Fibroblast of the aortic adventitia (primary cell): Measurements from ENCODE around the gene SFXN2. TPM values are rescaled to one million over a fixed set of nuclear protein-coding genes. Genes with fewer than 3 reads are reported as not detected.

Experiments
- DNase-seq: peaks from one replicate; pipeline ENCODE4 v3.0.0-alpha.2; 2010; ENCODE audit warnings: low read depth
- H3K4me3 ChIP-seq: 2 replicates; pipeline ENCODE4 v1.5.1; 2011; ENCODE audit warnings: low read depth, mild to moderate bottlenecking, control low read depth, low read length, moderate library complexity
- CTCF ChIP-seq: IDR thresholded peaks from 2 replicates; pipeline ENCODE4 v1.5.1; 2011; ENCODE audit warnings: mild to moderate bottlenecking, low read length, control low read depth, inconsistent platforms; ENCODE audit not compliant: insufficient read depth
- total RNA-seq: library from RNA; depleted of rRNA; stranded (reverse); fragments of >200 nt; gene quantifications from 2 replicates; pipeline ENCODE4 v1.2.3, GENCODE V29; 2012; ENCODE audit warnings: low replicate concordance

The SFXN2 gene
- total RNA-seq, 1 donor, result 3.8 TPM

GRCh38 chr10:102676534-102677315 lies 37.7 kb upstream of the SFXN2 start:
- H3K4me3 ChIP-seq, result no peak overlapping the region
- DNase-seq, result no peak
- TF ChIP-seq CTCF, result no peak

DNA sequence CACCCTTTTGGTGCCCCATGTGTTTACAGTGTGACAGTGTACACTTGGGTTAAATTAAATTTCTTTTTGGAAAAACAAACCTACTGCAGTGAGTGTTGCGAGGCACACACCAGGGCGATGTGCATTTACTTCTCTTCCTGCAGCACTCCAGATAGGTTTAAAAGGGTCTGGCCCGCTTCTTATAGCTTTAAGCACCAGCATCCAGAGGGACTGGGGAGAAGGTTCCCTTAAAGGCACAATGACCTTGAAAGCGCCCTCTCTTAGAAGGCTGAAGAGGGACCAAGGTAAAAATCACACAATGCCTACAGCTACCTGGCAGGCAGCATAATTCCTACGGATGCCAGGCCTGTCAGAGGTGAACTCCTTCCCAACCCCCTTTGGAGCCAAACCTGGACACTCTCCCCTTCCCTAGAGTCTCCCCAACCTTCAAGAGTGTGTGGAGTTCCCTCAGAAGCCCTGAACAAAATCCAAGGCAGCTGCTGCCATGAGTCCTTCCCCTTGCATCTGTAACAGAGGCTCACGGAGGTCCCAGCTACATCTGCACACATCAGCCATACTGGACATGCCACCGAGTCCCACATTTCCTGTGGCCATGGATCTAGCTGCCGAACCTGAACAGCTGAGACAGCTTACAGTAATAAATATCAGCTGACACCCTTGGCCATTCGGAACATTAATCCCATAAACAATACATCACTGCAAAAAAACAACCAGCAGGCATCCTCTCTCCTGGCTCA lies 36.9 kb upstream of the SFXN2 start:
- no peak for DNase-seq
- no peak for TF ChIP-seq CTCF

DNA sequence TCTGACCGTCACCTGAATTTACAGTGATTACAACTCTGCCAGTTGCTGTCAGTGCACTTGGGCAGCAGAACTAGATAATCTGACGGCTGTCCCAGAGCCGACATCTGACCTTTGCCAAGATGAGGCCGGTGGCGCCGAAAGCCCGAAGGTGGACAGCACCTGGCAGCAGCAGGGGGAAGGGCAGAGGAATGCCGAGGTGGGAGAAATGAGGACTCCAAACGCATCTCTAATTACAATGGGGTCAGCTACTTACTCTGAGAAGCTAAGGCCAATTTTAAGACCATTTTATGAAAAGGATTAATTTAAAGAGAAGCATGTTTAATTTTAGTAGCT lies 36.4 kb upstream of the SFXN2 start:
- no peak for TF ChIP-seq CTCF
- no peak overlapping the region for H3K4me3 ChIP-seq
- no peak for DNase-seq

More for the DNA sequence above, 36.9 kb upstream of the SFXN2 start:
- H3K4me3 ChIP-seq, result no peak overlapping the region

DNA sequence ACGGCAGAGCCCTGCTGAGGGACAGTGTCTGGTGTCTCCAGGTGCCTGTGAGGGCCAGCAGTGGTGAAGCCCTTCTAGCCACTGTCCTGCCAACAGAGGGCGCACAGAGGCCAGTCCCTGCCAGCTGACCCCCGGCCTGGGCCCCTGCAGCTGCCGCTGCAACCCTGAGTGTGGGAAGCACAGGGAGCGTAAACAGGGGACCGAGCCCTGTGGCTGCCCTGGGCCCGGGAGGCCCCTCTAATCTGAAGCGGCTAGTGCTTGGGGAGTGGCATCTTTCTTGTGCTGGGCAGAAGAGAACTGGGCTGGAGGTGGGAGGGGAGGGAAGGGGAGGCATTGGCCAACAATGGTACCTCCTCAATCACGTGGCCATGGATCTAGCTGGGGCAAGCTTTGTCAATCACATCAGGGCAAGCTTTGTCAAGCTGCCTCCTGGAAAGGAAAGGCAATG lies 35.6 kb upstream of the SFXN2 start:
- H3K4me3 ChIP-seq, result no peak overlapping the region
- no peak for DNase-seq
- peak; percentile 65 for TF ChIP-seq CTCF

- TF ChIP-seq CTCF, result no peak
- no peak for DNase-seq
- no peak overlapping the region for H3K4me3 ChIP-seq
Measured at GRCh38 chr10:102679596-102679995, 34.8 kb upstream of the SFXN2 start.

DNA sequence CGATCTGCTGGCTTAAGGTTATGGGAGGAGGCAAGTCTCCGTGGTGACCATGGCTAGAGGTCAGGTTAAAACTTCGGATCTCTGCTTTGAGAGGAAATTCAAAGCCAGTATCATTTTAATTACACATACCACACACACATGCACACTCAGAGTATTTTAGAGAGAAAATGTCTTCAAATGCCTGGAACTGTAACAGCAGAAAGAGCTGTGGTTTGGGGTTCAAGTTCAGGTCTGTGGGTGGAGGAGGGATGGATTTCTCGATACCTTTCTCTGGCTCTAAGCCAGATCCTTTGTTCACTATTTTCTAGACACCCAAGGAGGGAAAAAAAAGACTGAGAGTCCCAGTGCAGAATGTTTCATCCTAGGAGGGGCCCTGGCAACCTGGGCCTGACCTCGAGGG lies 32.7 kb upstream of the SFXN2 start:
- no peak for DNase-seq
- no peak for TF ChIP-seq CTCF
- no peak overlapping the region for H3K4me3 ChIP-seq
